Measurements from ENCODE around the gene VHLL.

VHLL gene

DNA sequence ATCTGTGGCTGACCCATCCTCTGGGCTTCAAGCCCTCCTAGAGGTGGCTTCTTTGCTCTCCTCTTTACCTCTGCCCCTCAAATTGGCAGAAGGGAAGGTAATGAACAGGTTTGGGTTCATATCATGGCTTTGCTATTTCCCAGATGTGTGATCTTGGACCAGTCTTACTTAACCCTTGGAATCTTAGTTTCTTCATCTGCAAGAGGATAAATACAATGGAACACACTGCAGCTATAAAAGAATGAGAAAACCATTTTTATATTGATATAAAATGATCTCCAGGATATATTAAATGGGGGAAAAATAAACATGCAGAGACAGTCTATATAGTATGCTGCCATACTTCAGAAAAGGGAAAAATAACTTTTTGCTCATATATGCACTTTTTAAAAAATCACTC lies 9.2 kb downstream of the VHLL start:
- DNase-seq: no peak

DNA sequence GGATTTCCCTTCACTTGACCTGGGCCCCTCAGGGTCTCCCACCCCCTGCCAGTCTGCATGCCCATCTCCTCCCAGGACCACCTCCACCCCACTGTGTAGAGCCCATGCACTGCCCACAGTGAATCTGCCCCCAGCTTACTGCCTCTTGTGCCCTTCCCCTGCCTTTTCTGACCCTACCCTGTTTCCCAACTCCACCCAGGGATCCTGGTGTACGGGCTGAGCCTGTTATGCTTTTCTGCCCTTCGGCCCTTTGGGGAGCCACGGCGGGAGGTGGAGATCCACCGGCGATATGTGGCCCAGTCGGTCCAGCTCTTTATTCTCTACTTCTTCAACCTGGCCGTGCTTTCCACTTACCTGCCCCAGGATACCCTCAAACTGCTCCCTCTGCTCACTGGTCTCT lies 13.0 kb downstream of the VHLL start:
- no peak for DNase-seq

DNA sequence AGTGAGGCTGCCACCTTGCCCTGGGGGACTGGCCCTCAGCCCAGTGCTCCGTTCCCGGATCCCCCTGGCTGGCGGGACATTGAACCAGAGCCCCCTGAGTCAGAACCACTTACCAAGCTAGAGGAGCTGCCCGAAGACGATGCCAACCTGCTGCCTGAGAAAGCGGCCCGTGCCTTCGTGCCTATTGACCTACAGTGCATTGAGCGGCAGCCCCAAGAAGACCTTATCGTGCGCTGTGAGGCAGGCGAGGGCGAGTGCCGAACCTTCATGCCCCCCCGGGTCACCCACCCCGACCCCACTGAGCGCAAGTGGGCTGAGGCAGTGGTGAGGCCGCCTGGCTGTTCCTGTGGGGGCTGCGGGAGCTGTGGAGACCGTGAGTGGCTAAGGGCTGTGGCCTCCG lies 13.7 kb downstream of the VHLL start:
- DNase-seq: no peak

DNA sequence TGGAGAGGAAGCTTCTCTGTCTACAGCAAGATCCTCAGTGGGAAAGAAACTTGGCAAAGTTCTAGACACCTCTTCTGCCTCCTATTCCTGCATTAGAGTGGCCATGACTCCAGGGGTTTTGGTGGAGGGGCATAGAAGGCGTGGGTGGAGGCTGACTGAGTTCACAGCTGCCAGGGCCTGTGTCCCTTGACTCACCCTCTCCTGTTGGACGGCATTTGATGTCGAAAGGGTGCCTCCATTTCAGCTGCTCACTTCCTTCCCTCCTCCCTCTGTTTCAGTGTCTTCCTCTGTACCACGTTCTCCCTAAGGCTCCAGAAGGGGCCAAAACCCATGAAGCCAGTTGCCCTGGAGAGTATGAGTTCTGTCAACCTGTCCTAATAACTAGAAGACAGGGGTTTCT lies 14.3 kb downstream of the VHLL start:
- DNase-seq: peak; percentile 15

DNA sequence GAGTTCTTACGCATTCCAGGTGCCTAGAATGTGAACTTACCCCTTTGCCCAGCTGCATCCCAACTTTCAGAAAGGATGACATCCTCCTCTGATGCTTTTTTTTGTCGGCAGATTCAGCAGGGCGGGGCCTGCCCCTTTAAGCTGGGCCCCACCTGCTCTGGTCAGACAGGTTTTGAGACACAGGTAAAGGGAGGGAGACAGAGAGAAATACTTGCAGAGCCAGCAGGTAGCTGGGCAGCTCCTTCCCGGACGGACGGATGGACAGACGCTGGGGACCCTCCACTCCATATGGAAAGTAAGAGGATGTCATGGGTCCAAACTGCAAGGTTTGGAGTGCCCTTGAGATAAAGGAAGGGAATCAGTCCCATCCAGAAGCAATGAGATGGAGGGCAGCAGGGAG lies 15.0 kb downstream of the VHLL start, which contains the start of gene TMEM79:
TMEM79 (plus strand) TSS at position 214 of the 400 bp plus-strand sequence. CDS start 902 bp downstream, outside the sequence.
- DNase-seq: no peak

DNA sequence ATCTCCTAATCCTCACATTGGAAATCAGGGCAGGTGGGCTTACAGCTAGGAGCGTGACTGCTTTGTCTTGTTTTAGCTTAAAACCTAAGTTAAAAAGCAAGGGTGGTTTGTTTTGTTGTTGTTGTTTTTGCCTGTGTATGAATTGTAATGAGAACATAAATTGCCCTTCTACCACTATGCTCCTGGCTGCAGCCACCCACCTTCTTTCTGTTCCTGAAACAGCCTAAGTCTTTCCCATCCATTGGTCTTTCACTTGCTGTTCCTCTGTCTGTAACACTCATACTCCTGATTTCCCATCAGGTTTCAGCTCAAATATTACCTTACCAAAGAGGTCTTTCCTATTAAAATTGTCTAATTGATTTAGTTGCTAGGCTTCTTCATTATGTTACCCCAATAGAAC lies 15.6 kb downstream of the VHLL start:
- no peak for DNase-seq

DNA sequence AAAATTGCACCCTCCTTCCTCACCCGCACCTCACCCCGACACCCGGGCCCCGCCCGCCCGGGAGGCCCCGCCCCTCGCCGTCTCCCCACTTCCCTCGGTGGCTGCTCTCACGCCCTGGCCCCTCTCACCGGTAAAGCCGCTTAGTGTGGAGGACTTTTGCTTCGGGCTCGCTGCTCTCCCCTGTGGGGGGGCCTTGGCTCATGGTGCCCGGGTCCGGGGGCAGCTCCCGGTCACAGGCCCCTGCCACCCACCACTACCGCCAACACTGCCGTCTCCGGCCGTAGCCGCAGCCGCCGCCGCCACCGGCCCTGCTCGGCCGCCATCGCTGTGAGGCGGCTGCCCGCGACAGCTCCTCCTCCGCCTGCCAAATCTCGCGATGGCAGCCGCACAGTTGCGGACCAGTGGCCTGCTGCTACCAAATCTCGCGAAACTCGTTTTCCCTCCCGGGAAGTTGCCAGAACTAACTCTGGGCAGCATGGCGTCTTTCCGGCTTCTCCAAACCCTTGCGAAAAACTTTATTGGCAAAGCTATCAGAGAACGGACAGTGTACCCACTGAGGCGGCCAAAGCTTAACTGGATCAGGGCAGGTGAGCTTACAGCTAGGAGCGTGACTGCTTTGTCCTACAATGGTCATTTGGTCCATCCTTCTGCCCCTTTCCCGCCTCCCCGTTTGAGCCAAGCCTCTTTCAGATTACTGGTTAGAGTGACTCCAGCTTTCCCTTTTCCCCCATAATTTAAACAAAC lies 16.5 kb downstream of the VHLL start, which contains the start of gene SMG5:
SMG5 (minus strand) TSS at position 347 of the 744 bp plus-strand sequence; CDS start at position 202, 145 bp downstream.
- peak; percentile 98 for DNase-seq

DNA sequence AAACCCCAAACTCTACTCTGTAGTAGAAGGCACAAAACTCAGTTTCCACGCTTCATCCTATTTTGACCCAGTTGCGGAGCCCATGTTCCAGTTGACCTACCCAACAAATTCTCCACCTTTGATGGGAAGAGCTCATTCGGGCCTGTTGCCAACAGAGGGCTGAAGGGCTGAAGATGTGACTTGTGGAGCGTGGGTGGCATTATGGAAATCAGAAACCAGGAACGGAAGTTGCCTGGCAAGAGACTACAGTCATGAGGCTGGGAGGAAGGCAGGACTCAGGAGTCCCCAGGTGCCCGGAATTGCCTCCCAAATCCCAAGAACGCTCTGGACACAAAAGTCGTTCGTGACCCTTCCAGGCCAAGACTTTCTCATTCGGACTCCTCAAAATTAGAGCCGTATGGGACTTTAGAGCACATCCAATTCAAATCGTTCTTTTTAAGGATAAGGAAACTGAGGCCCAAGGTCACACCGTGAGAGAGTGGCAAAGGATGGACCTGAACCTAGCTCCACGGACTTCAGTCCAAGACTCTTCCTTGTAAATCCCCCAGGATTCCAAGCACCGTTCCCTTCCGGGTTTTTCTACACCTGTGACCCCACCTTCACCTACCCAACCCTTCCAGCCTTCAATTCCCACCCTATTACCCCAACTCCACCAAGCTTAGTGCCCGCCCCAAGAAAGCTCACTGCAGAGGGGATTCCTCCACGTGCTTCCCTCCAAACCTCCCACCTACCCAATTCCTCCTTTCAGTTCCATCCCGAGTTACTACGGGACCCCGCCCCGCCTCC lies 17.2 kb downstream of the VHLL start:
- peak; percentile 22 for DNase-seq

DNA sequence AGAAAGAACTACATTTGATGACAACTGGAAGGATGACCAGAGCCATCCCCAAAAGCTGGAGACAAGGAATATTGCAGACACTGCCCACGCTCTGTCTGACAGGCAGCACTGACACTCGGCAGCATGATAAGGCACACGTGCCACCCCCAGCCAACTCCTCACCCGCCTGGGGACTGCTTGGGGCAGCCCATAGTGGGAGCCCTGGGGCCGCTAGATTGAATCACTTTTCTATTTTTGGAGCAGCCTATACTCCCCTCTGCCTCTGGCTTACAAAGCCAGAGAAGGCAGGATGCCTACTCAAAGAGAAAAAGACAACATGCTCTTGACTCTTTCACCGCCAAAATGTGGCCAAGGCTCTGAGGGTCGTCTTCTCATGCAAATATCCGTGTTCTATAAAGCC lies 17.8 kb downstream of the VHLL start:
- peak; percentile 46 for DNase-seq

DNA sequence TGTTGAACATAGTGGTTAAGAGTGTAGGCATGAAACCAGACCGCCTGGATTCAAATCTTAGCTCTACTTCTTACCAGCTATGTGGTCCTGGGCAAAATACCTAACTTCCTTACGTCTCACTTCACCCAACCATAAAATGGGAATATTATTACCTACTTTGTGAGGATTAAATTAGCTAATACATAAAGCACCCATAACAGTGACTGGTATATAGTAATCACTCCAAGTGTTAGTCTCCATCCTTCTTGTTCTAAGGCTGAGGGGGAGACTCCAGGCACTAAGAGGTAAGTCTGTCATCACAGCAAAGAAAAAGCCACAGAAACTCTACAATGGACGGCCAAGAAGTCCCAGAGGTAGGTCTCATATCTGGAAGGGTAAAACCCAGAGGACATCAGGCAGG lies 19.3 kb downstream of the VHLL start:
- no peak for DNase-seq

DNA sequence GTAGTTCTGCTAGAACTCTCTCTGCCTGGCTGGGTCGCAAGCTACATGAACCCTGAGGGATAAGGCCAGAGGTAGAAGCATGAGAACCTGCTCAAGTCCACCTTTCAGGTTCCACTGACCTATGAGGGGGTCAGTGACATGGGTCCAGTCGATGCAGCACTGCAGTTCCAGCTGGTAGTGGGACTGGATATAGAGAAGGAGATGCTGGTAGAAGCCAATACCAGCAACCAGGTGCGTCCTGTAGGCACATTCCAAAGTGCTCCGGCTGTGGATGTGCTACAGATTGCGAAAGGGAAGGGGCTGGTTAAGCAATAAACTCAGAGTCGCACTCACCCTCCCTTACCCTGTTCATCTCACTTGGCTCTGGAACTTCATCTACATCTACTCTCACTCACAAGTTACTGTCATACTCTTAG lies 22.1 kb downstream of the VHLL start:
- no peak for DNase-seq

DNA sequence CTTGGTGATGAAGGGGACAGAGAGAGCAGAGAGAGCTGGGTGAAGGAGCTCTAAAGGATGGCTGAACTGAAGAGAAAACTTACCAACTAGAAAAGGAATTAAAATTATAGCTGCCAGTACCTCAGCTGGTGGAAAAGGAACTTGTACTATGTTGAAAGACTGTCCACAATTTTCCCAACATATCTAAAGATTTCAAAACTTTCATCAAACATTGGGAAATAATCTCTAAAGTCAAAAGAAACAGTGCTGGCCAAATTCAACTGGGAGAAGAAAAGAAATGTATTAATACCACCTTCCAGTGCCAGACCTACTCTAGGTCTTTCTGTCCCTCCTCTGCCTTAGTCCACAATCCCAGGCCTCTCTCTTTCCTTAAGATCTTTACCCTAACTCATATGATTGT lies 22.6 kb downstream of the VHLL start:
- no peak for DNase-seq

DNA sequence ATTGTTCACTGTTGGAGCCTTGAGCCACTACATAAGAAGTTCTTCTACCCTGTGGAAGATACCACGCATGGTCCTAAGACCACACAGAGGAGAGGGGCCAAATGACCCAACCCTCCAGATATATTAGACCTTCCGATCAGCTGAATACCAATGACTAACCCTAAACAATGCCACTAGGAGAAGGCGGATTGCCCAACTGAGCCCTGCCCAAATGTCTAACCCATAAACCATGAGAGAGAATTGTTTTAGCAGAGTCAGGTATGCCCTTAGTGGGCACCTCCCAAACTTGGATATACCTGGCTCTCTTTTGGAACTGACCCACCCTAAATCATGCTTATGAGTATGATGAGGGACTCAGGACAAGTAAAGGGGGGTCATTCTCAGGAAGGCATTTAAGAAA lies 28.8 kb downstream of the VHLL start:
- no peak for DNase-seq

DNA sequence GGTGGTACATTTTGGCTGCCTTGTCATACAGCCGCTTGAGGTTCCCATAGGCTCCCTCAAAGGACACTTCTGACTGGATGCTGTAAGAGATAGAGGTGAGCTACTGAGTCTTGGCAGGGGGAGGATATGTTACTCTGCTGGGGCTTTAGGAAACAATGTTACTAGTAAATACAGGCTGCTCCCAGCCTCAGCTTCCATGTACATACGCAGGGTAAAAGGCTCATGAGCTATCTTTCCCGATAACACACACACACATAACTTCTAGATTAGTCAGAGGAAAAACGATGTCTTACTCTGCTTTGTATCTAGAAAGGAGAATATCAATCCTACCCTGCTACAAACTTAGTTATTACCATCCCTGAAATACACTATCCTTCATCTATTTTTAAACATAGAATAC lies 30.8 kb downstream of the VHLL start:
- DNase-seq: no peak

DNA sequence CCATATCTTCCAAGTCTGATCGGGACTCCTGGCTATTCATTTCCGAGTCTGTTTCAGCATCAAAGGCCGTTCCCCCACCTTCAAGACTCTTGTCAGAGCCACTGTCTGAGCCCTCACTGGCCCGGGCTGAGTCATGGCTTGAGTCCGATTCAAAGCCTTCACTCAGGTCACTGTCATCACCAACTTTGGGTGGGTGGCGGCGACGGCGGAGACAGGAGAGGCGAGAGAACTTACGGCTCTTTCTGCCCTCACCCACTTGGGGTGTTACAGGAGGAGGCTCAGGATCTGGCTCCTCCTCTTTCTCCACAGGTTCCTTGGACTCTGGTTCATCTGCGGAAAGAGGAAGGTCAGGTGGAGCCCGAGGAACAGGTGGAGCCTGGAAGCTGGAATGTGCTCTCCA lies 33.1 kb downstream of the VHLL start:
- no peak for DNase-seq

DNA sequence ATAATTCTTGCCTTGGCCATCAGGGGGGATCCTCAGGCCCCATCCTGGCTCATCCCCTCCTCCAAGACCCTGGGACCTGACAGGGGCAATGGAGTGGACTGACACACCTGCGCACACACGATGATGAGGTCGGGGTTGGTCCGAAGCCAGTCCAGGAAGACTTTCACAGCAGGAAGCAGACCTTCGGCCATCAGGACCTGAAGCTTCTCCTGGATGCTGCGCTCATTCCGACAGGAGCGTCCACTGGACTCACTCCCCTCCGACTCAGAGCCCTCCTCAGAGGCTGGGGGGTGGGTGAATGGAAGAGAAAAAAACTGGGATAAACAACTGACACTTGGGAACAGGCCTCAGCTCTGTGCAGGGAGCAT lies 35.8 kb downstream of the VHLL start:
- DNase-seq: no peak

DNA sequence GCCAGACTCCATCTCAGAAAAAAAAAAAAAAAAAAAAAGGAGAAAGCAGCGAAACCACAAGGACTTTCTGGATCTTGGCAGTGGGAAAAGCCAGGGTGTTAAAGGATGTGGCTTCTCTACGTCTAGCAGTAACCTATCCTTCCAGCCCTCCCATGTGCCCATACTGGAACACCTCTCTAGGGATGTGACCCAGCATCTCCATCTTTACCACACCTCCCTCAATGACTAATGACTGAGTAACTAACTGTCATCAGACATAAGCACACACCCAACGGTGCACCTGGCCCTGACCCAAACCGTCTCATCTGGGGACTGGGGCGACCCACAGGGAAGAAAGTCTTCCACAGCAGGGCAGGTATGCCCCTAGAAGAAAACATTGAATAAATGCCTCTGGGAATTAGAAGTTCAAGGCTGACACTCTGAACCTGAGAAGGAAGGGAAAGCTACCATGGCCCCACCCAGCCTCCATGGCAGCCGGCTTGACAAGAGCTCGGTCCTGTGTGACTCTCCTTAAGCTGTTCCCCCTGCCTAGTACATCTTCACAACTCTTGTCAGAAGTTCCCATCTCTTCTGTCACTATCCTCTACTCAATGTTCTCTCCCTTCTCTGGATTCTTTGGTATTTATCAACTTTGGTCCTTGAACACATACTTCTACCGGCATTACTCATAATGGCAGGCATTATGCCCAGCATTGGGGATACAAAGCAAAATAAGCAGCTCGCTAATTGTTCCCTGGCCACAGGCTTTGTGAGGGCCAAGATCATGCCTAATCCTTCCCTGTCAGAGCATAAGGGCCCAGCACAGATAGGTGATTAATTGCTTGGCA lies 36.4 kb downstream of the VHLL start:
- peak; percentile 69 for DNase-seq

DNA sequence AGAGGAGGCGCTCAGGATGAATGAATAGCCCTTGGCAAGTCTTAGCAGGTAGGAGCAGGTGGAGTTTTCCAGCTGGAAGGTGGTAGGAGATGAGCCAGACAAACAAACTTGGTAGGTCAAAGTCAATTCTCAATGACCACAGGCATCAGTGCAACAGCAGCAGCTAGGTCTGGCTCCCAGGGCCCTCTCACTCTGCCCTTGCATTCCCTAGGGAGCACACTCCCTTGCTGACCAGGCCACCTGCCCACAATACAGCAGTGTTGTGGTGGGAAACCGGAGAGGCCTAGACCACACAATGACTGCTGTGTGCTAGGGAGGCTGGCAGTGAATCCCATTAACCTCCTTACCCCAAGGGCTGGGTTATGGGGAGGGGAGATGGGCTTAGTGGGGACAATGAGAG lies 38.2 kb downstream of the VHLL start:
- DNase-seq: no peak

DNA sequence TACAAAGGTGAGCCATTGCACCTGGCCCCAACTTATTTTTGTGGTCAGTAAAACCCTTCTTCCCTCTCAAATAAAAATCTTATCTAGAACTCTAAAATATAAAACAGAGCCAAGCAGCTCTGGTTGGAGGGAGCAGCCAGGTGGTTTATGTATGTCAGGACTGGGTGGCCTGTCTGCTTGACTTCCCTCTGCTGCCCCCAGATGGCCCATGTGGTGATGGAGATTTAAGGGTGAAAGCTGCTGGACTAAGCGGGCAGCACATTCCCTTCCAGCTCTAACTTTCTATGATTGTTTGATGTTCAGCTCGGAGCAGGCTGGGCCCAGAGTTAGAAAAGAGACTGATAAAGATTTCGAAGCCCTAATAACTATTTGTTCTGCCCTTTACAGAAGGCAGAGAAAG lies 39.3 kb downstream of the VHLL start:
- DNase-seq: peak; percentile 20

DNA sequence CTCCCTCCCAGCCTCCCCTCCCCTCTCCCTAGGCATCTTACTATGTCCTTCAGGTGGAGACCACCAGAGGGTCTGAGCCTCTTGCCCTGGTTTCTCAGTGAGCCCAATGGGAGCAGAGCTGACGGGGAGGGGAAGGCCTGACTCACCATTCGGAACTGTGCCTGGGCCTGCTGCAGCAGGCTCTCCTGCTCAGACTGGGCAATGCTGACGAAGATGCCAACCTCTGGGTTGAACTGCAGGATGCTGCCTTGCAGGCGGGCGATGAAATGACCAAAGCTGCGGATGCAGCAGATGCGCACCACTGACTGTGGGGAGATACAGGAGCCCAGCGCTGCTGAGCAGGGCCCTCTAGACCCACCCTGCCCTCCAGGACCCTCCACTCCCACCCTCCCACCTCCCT lies 40.2 kb downstream of the VHLL start:
- no peak for DNase-seq

DNA sequence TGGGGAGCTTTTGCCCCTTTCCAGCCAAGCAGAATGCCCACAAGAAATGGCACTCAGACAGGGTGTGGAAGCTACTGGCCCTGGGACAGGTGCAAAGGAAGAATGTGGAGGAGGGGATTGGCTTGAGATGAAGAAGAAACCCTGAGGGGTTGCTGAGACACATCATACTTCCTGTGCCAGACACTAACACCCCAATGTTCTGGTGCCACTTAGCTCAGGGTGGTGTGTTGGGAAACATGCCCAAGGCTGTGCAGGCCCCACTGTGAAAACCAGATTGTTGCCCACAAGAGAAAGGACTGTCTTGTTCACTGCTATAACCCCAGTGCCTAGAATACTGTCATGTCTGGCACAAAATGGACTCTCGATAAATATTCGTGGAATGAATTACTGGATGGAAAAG lies 41.4 kb downstream of the VHLL start:
- DNase-seq: no peak

DNA sequence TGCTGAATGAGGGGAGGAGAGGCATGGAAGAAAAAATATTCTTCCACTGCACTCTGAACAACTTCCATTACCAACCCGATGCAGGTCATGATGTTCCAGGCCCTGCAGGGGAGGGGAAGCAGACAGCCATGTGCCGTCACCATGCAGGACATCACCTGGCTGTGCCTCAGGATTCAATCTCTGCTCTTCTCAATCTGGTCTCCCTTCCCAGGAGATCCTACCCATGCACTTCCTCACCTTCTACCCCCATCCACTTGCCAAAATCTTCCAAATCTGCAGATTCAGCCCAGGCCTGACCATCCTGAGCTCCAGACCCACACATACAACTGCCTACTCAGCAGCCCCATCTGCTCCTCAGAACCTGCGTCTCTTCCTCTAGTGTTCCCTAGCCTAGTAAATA lies 45.5 kb downstream of the VHLL start:
- DNase-seq: no peak

DNA sequence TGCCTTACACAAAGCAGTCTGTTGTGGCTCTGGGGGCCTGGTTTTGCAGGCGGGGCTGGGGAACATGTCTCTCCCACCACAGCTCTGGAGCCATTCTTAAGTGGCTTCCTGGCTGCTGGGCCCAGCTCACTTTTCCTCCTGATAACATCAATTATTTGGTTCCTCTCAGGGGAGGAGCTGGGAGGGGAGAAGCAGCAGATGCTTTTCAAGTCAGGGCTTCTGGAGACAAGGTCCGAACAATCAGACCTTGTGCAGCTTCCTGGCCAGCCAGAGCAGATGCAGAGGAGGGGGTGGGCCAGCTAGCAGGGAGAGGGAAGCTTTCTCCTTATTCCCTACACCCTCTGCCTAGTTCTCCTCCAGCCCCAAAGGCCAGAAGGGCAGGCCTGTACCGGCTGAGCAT lies 47.6 kb downstream of the VHLL start:
- no peak for DNase-seq

DNA sequence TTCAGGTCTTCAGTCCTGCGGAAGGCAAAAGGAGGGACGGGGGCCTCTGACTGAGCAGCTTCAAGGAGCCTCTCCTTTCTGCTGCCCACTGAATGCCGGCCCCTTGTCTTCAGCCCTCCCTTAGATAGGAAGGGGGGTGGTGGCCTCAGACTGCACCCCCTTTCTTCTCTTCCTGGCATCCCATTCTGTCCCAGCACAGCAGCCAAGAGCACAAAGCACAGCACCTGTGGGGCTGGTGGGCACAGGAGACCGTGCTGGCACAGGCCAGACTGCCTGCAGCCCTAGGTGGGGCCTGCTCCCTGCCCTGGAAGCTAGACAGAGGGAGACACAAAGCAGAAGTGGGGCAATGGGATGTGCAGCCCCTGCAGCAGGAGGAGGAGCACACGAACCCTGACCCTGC lies 49.5 kb downstream of the VHLL start:
- DNase-seq: no peak
